GM21360 (cell line): ENCODE results near the gene RARB.

Experiments
- ATAC-seq: cut with Tn5 transposase; IDR thresholded peaks from one replicate; pipeline ENCODE4 v1.9.1; 2021; ENCODE audit warnings: mild to moderate bottlenecking, moderate library complexity; ENCODE audit not compliant: unreplicated experiment

RARB gene

DNA sequence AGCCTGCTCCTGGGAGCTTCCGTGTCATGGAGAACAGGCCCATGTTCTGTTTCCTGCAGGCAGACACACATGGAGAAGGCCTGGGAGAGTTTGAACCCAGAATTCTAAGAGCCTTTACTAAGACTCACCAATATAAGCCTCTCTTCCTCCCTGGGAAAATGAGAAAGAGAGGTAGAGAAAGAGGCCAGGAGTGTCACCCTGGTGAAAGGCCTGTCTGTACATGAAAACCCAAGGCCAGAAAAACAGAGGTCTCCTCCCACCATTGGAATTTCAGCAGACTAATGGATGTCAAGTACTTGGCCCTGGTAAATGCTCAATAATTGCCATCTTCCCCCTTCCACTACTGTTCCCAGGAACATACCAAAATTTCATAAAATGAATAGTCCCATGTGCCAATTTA, 119.0 kb downstream of the RARB start:
- ATAC-seq = no peak

- ATAC-seq = no peak
These were observed 120.0 kb downstream of the RARB start for GRCh38 chr3:25547943-25548674.

DNA sequence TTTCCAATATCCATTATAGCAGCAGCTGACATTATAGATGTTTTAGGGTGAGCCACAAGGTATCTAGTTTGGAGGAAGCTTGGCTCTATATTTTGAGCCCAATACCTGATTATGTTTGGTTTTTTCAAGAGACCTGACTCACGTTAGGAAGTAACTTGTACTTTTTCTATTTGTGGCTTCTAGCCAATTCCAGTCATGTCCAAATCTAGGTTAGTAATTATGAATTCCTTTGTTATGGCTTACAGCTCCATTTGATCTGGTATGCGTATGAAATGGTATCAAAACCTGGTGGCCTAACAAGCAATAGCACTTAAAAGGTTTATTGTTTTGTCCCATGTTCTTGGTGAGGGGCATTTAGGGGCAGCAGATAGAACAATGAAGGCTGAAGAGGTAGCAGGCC, 120.8 kb downstream of the RARB start:
- no peak for ATAC-seq

GRCh38 chr3:25552251-25552650, 124.2 kb downstream of the RARB start:
- ATAC-seq = no peak

GRCh38 chr3:25554376-25554775, 126.3 kb downstream of the RARB start:
- no peak for ATAC-seq

- ATAC-seq = no peak
These were observed 127.8 kb downstream of the RARB start for GRCh38 chr3:25555695-25556437.

GRCh38 chr3:25556447-25556846, 128.4 kb downstream of the RARB start:
- no peak for ATAC-seq

DNA sequence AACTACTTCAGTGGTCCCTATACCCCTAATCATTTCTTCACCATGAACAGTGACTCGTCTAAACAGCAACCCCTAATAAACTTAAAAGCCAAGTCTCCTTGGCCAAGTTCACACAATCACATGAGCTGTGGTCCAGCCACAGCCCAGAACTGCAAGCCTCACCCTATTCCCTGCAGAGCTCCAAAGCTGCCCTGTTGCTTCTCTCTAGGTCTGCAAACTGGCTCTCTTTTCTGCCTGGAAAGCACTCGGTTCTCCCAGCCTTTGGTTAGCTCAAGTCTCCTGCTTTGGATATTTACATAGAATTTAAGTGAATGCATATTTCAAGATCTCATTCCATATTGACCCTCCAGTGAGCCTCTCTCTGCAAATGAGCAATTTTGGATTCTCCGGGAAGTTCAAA, 129.6 kb downstream of the RARB start:
- no peak for ATAC-seq

- ATAC-seq = no peak
These were observed 130.1 kb downstream of the RARB start for GRCh38 chr3:25558121-25558520.

DNA sequence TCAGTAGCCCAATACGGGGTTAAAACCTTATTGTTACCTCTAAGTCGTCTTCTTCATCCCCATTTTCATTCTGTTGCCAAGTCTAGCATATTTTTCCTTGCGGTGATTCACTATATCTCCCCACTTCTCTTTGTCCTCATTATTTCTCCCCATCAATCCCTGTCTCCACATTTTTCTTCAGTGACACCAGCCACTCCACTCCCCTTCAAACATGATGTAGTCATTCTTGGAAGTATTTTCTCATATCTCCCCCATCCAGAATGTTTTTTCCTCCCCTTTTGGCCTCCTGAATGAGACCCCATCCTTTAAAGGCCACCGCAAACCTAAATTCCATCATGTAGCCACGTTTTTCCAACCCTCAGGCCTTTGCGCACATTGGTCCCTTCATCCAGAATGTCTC, 130.7 kb downstream of the RARB start:
- no peak for ATAC-seq

- ATAC-seq = no peak
These were observed 135.5 kb downstream of the RARB start for GRCh38 chr3:25563601-25564000.

DNA sequence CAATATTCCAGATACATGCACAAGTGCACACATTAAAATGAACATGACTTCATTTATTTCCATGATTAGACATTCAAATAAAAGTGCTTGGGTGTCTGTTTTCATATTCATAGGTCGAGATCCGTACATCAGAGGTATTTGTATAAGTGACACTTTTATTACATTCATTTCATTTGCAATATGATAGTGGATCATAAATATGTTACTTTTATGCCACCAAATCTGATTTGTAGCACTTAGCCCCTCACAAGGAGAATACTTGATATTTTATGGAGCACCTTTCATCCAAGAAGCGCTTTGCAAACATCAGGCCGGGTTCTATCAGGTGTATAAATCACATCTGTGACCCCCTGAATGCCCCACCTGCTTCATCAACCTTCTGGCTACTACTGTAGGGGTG, 136.0 kb downstream of the RARB start:
- ATAC-seq = no peak

DNA sequence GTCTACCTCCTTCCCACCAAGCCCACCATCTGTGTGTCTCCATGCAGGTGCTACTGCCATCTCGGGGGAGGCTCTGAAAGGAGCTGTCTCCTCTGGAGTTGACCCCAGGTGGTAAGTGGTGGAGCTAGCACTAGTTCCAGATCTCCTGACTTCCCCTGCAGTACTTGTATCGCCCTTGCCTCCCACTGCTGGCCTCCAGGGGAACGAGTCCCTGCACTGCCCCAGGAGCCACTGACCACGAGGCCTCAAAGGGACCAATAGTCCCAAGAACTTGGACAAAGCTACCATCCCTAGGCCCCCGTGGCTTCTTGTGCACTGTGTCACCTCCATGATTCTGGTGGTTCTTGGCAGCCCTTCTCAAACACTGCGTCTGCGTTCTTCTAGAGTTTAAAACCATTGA, 137.7 kb downstream of the RARB start:
- ATAC-seq = no peak

- ATAC-seq = no peak
These were observed 138.4 kb downstream of the RARB start for GRCh38 chr3:25566358-25566920.

GRCh38 chr3:25567388-25567787, 139.3 kb downstream of the RARB start:
- ATAC-seq = no peak

- no peak for ATAC-seq
These were observed 139.9 kb downstream of the RARB start for GRCh38 chr3:25567806-25568524.

GRCh38 chr3:25568525-25569078, 140.5 kb downstream of the RARB start:
- ATAC-seq = no peak

DNA sequence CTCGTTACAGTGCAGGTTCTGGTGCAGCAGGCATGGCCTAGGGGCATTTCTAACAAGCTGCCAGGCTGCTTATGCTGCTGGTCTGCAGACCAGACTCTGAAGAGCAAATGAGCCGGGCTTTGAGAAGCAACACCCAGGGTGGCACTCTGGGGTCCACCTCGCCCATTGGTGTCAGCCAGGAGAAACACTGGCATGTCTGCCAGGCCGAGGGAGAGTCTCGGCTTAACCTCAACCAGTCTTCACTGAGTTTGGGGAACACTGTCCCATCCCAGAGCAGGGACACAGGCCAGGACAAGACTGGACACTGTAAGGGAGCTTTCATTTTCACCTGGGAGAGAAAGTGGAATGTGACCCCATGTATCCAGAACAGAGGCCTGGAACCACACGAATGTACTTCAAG, 143.2 kb downstream of the RARB start:
- ATAC-seq = no peak

- no peak for ATAC-seq
These were observed 144.3 kb downstream of the RARB start for GRCh38 chr3:25572336-25572735.

DNA sequence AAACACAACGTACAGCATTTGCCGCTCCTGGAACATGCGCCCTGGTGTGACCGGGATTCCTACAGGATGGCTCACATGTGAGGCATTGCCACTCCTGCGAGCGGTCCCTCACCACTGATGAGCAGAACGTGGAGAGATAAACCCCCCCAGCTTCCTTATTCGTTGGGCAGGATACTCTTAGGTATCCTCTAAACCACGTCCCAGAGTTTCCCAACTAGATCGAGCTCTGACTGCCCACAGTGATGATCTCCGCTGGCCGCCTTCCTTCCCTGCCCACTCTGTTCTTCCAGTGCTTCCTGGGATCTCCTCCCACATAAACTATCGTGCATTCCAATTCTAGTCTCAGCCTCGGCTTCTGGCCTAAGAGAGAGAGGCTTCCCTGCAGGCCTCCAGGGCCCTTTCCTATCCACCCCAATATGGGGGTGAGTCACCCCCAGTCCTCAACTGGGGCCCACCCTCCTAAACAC, 144.9 kb downstream of the RARB start:
- ATAC-seq = no peak
